Activated CD8-positive, alpha-beta T cell treated with anti-CD3 and anti-CD28 coated beads for 36 hours (primary cell): ENCODE measurements around the gene LEFTY2. TPM values are rescaled to one million over a fixed set of nuclear protein-coding genes. Genes with fewer than 3 reads are reported as not detected.
"Not testable (repeated sequence)": the region's sequence is repeated elsewhere in the genome, so short reads cannot be mapped to it uniquely, and the experiment has no call there.

Experiments
- ATAC-seq: fragments of 200-7000 bp; cut with Tn5 transposase; one replicate; pipeline ENCODE4 v1.10.0; 2021; ENCODE audit warnings: mild to moderate bottlenecking, moderate library complexity
- CTCF ChIA-PET: fragments of 350-600 bp; sonication (Branson Sonifier 250); formaldehyde crosslinking; loops from one replicate; lab custom pipeline; 2021; ENCODE audit warnings: antibody characterized with exemption; lab: Charles Lee
- POLR2A ChIA-PET: fragments of 350-600 bp; sonication (Branson Sonifier 250); formaldehyde crosslinking; loops from one replicate; lab custom pipeline; 2021; ENCODE audit warnings: antibody characterized with exemption; lab: Charles Lee
- DNase-seq: peaks from one replicate; pipeline ENCODE4 v3.0.0-alpha.2; 2020
- H3K27ac Mint-ChIP-seq: one replicate; pipeline ENCODE4 v1.8.0; 2021; ENCODE audit warnings: mild to moderate bottlenecking, mixed read lengths
- H3K27me3 Mint-ChIP-seq: one replicate; pipeline ENCODE4 v1.8.0; 2021; ENCODE audit warnings: mixed read lengths
- H3K36me3 Mint-ChIP-seq: one replicate; pipeline ENCODE4 v1.8.0; 2021; ENCODE audit warnings: low read depth, mixed read lengths
- H3K4me1 Mint-ChIP-seq: one replicate; pipeline ENCODE4 v1.8.0; 2021; ENCODE audit warnings: low read depth, mixed read lengths
- H3K4me3 Mint-ChIP-seq: one replicate; pipeline ENCODE4 v1.8.0; 2021; ENCODE audit warnings: mild to moderate bottlenecking, moderate library complexity, mixed read lengths
- H3K9me3 Mint-ChIP-seq: one replicate; pipeline ENCODE4 v1.8.0; 2021; ENCODE audit warnings: mixed read lengths
- CTCF ChIP-seq: fragments of 200-600 bp; IDR thresholded peaks from one replicate; pipeline ENCODE4 v1.8.0; 2022; ENCODE audit warnings: antibody characterized with exemption, mild to moderate bottlenecking
- intact Hi-C: fragments of 100-400 bp; cut with micrococcal nuclease; formaldehyde crosslinking; loops from one replicate; pipeline ENCODE4 v1.10.0; 2022
- total RNA-seq, 2 experiments: library from RNA; stranded (reverse); gene quantifications; one replicate each; pipeline ENCODE4 v1.2.3, GENCODE V29; 2021

The LEFTY2 gene
- total RNA-seq, 2 experiments from 2014 or later, result not detected

GRCh38 chr1:225936523-225936922 lies 4.5 kb downstream of the LEFTY2 start:
- no peak overlapping the region for H3K4me3 Mint-ChIP-seq
- POLR2A ChIA-PET, result interaction anchor here (1.6 kb wide), 1 partner anchor 13 kb away, joined by 4 read pairs; the partner anchor contains the start of gene PYCR2
- CTCF ChIA-PET, result interaction anchor here (1.0 to 2.3 kb wide), 3 partner anchors 10 to 51 kb away, joined by 3 to 6 read pairs (median 3); no protein-coding TSS in a partner anchor
- intact Hi-C loops, result no loop called here
- H3K27me3 Mint-ChIP-seq, result no peaks in the 10 kb centered on the region
- no peak for TF ChIP-seq CTCF
- H3K27ac Mint-ChIP-seq, result no peak overlapping the region
- no peaks in the 10 kb centered on the region for H3K9me3 Mint-ChIP-seq
- no peaks in the 10 kb centered on the region for H3K36me3 Mint-ChIP-seq
- ATAC-seq (no peak), DNase-seq (no peak)
- peaks cover 2% of the 10 kb centered on the region for H3K4me1 Mint-ChIP-seq

- H3K27ac Mint-ChIP-seq, H3K9me3 Mint-ChIP-seq, H3K4me1 Mint-ChIP-seq, H3K27me3 Mint-ChIP-seq, H3K4me3 Mint-ChIP-seq, intact Hi-C loops, DNase-seq, H3K36me3 Mint-ChIP-seq, ATAC-seq: not testable (repeated sequence)
- CTCF ChIA-PET, result interaction anchor here (0.9 to 1.3 kb wide), 2 partner anchors 40 to 52 kb away, joined by 3 read pairs; no protein-coding TSS in a partner anchor
- POLR2A ChIA-PET, result interaction anchor here (1.6 to 1.9 kb wide), 2 partner anchors 8 to 12 kb away, joined by 4 read pairs; partner anchors contain the start of gene PYCR2
These were observed 4.9 kb downstream of the LEFTY2 start for GRCh38 chr1:225936086-225936485.

- intact Hi-C loops, result no loop called here
- CTCF ChIA-PET, result interaction anchor here (0.9 to 1.1 kb wide), 2 partner anchors 28 to 53 kb away, joined by 3 to 5 read pairs; no protein-coding TSS in a partner anchor
- Mint-ChIP-seq H3K36me3 (no peaks in the 10 kb centered on the region), H3K4me3 (no peak overlapping the region), H3K27ac (no peak overlapping the region), H3K27me3 (no peaks in the 10 kb centered on the region), H3K4me1 (peaks cover 3% of the 10 kb centered on the region), H3K9me3 (no peaks in the 10 kb centered on the region)
- DNase-seq (no peak), ATAC-seq (no peak)
- POLR2A ChIA-PET, result interaction anchor here (0.8 to 1.9 kb wide), 2 partner anchors 8 to 10 kb away, joined by 3 to 4 read pairs; no protein-coding TSS in a partner anchor
- TF ChIP-seq CTCF, result no peak
These were observed 6.3 kb downstream of the LEFTY2 start for GRCh38 chr1:225934711-225935110.

- DNase-seq, result no peak
- Mint-ChIP-seq H3K4me3 (no peak overlapping the region), H3K27ac (no peak overlapping the region), H3K9me3 (no peaks in the 10 kb centered on the region), H3K36me3 (no peaks in the 10 kb centered on the region), H3K27me3 (no peaks in the 10 kb centered on the region), H3K4me1 (peaks cover 11% of the 10 kb centered on the region)
- no peak for TF ChIP-seq CTCF
- intact Hi-C loops, result no loop called here
- ChIA-PET CTCF (interaction anchor here (0.8 to 1.1 kb wide), 2 partner anchors 17 to 48 kb away, joined by 3 read pairs; no protein-coding TSS in a partner anchor), POLR2A (interaction anchor here (1.1 kb wide), 2 partner anchors 9 to 177 kb away, joined by 3 read pairs; partner anchors contain the start of gene PYCR2)
- ATAC-seq, result no peak
These were observed 7.9 kb downstream of the LEFTY2 start for GRCh38 chr1:225933072-225933471.

- Mint-ChIP-seq H3K4me3 (no peak overlapping the region), H3K4me1 (peaks cover 18% of the 10 kb centered on the region), H3K36me3 (no peaks in the 10 kb centered on the region), H3K27me3 (no peaks in the 10 kb centered on the region), H3K27ac (no peak overlapping the region), H3K9me3 (no peaks in the 10 kb centered on the region)
- no peak for ATAC-seq
- POLR2A ChIA-PET, result no interaction called here
- intact Hi-C loops, result no loop called here
- DNase-seq, result no peak
- CTCF ChIA-PET, result interaction anchor here (1.0 to 2.2 kb wide), 3 partner anchors 31 to 194 kb away, joined by 3 to 8 read pairs (median 4); no protein-coding TSS in a partner anchor
- TF ChIP-seq CTCF, result no peak
These were observed 9.5 kb downstream of the LEFTY2 start for GRCh38 chr1:225931270-225932136.
